Stimulated activated CD4-positive, alpha-beta T cell treated with anti-CD3 and anti-CD28 coated beads, Interleukin-12 subunit alpha, Interleukin-12 subunit beta, amount 100 ng/mL, for 48 hours (primary cell): ENCODE measurements around the gene LRRC42.

Experiments used
- DNase-seq, 3 donors: peaks; one replicate each; pipeline ENCODE4 v3.0.0-alpha.2; 2020; ENCODE audit warnings: low read depth in 2 of 3, low spot score in 1 of 3

LRRC42 gene

GRCh38 chr1:53942127-53942957, 3.8 kb upstream of the LRRC42 start:
- no peak for DNase-seq

GRCh38 chr1:53943090-53943489, 3.1 kb upstream of the LRRC42 start:
- DNase-seq: no peak

GRCh38 chr1:53943490-53944043, 2.6 kb upstream of the LRRC42 start:
- no peak for DNase-seq

DNA sequence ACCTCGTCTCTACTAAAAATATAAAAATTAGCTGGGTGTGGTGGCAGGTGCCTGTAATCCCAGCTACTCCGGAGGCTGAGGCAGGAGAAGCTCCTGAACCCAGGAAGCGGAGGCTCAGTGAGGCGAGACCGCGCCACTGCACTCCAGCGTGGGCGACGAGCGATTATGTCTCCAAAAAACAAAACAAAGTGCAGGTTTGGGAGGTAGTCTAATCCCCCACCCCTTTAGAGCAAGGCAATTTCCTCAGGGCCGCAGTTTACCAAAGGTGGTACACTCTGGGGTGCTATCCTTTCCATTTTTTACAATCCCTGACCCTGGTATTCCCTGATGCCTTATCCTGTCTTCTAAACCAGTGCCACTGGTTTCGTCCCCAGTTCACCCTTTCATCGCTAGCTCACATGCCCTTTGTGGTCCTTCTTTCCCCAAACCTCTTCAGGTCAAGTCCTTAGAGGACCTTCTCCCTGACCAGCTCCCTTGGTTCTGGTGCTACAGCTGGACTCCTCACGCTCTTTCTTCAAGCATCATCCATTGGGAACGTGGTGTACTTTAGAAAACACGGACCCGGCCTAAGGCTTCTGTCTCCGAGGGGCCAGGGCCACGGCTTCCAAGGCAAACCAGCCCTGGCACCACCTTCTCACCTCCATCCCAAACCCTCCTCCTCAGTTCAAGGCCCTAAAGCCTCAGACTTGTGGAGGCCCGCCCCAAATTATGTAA, 1.5 kb upstream of the LRRC42 start:
- DNase-seq: no peak

GRCh38 chr1:53945183-53945432, 1.0 kb upstream of the LRRC42 start:
- DNase-seq: no peak

DNA sequence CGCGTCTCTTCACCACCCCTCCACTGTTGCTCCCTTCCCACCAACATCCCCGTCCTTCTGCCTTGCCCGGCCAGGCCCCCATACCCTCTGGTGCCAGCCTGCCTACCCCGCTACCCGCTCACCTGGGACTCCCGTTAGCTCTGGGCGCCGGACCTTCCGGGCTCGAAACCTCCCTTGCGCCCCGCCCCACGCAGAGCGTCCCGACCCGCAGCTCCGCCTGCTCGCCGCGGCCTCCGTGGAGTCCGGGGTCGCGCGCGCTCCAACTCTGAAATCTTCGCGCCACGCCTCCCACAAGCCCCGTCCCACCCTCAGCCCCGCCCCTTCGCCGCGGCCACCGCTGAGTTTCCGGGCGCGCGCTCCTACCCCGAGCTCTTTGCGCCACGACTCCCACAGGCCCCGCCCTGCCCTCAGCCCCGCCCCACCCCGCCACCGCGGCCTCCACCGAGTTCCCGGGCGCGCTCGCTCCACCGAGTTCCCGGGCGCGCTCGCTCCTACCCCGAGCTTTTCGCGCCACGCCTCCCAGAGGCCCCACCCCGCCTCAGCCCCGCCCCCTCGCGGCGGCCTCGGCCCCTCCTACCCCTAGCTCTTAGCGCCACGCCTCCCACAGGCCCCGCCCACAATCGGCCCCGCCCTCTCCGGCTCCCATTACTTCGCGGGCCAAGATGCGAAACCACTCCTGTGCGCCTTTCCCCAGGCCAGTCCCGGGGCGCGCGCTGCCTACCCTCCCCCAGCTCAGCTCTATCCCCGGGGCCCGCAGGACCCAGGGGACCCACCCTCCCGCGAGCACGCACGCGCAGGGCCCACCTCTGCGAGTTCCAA, 508 bp upstream of the LRRC42 start, which contains the start of gene IFT25:
Gene IFT25, minus strand, starts transcription at position 267 of the 819 bp plus-strand sequence. CDS start 5,617 bp downstream, outside the sequence.
- DNase-seq: peak; percentile 97 to 100 (median 97)

- no peak for DNase-seq
Measured at GRCh38 chr1:53947172-53947907, 1.2 kb downstream of the LRRC42 start.

DNA sequence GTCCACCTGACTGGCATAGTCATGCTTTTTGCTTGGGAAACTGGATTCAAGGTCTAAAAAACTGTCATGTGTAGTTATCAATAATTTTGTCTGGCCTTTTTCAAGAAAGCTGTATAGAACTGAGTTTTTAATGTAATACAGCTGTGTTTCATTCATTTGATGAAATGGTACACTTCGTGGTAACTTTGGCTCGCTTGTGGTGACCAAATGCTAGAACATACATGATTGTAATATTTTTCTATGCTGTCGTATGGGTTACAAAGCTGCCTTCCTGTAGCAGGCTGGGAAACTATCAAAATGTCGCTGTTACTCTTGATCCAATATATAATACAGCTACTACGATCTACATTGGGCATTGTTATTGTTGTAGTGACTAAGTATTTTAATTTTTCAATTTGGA, 2.1 kb downstream of the LRRC42 start:
- DNase-seq: no peak

DNA sequence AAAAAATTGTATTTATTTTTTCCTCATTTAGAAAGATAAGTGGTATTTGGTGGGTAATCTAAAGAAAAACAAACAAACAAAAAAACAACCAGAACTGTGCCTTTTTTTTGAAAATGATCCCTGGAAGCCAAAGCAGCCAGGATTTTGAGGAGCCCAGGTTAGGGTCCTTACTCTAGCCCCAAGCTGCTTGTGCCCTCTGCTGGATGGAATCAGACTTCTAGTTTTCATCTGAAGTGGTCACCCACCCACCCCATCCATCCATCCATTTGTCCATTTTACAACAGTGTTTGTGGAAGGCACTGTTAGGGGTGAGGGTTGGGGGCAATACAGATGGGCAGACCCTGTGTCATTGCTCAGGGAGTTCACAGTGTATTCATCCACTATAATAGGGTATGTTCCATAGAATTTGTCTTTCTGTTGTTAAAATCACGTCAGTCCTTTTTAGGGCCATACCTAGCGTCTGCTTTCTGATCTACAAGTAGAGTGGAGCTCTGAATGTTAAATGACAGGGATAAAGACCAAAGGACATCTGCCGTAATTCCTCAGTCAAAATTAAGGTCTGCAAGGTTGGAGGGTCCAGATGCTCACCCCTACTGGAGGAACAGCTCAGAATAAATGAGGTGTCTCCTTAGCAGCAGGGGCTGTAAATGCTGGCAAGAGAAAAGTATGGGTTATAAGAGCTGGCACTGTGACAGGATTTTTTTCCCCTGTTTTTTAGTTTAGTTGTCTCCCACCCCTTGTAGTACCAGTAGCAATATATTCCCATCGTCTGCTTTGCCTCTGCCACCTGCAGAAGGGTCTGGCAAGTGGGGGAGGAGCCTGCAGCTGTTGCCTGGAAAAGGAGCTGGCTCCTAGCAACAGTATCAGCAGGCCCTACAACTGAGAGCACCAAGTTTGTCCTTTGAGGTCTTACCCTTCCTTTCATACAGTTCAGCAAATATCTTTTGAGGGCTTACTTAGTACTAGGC, 3.2 kb downstream of the LRRC42 start:
- DNase-seq: peak in 2 of 3 donors; percentile 16 to 24

DNA sequence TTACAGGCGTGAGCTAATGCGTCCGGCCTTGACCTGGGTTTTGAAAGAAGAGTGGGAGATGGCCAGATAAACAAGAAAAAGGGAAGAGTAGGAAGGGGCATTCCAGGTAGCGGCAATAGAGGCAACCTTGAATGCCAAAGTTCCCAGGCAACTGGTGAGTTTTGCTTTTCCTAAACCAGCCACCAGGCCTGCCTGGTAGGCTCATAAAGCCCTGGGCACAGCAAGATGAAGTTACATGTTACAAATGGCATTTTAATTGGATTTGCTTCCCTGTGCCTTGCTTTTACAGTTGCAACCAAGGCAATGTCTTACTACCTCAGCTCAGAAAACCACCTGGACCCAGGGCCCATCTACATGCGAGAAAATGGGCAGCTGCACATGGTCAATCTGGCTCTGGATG, 5.5 kb downstream of the LRRC42 start:
- no peak for DNase-seq

- DNase-seq: no peak
Measured at GRCh38 chr1:53954128-53954527, 8.0 kb downstream of the LRRC42 start.

- DNase-seq: no peak
Measured at GRCh38 chr1:53956308-53957168, 10.4 kb downstream of the LRRC42 start.

GRCh38 chr1:53957194-53957818, 11.2 kb downstream of the LRRC42 start:
- no peak for DNase-seq

DNA sequence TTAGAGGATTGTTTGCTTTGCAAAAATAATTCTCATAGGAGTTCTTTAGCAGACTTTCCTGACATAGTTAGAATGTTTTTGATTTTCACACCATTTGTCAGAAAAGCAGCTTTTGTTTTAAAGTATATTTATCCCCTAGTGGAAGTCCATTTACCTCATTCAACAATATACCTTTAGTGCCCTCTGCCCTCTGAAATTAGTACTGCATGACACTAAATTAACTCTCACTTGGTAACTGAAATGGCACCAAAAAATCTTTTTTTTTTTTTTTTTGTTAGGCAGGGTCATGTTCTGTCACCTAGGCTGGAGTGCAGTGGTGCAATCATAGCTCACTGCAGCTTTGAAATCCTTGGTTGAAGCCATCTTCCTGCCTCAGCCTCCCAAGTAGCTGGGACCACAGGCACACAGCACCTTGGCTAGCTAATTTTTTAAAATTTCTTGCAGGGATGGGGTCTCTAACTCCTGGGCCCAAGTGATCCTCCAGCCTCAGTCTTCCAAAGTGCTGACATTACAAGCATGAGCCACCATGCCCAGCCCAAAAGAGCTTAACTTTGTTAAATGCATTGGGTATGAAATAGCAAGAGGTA, 13.6 kb downstream of the LRRC42 start:
- peak in 1 of 3 donors; percentile 43 for DNase-seq

GRCh38 chr1:53962395-53962794, 16.2 kb downstream of the LRRC42 start:
- no peak for DNase-seq

DNA sequence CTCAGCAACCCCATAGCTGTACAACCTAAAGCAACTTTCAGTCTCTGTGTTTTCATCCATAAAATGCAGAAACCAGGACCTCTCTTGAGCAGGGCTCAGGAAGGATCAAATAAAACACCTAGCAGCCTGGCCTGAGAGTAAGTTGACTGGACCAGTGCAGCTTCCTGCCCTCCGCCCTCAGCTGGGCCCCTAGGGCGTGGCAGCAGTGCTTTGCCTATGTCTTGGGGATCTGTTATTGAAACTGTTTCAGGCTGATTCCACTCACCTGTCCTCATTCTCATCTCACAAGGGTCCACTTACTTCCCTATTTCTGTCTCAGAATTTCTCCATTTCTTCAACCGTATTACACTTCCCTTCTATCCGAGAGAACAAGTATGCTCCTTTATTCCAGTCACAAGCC, 17.3 kb downstream of the LRRC42 start:
- DNase-seq: no peak

DNA sequence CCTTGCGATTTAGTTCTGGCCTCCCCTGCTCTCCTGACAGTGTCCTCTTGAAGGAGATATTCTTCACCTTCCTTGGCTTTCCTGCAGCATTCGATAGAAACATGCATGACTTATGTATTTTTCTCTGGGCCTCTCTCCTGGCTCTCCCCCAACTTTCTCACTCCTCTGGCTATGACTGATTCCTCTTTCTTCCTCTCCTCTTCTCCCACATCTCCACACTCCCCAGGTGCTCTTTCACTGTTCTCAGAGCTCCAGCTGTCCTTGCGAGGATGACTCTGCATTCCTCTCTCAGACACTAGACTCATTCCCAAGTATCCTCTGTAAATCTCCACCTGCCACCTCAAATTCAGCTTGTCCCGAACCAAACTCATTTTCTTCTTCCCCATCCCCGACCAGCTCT, 18.0 kb downstream of the LRRC42 start:
- no peak for DNase-seq

GRCh38 chr1:53966794-53967193, 20.6 kb downstream of the LRRC42 start:
- DNase-seq: no peak
